Liver (tissue), 9 donors: ENCODE data around the gene MMD. TPM values are rescaled to one million over a fixed set of nuclear protein-coding genes. Genes with fewer than 3 reads are reported as not detected.

Source experiments
- DNase-seq: peaks from one replicate; pipeline ENCODE4 v3.0.0-alpha.2; 2017; ENCODE audit warnings: low spot score
- H3K27ac ChIP-seq, 2 donors: one replicate each; pipeline ENCODE4 v1.7.0; 2013; ENCODE audit warnings: inconsistent platforms in 2 of 2, low read length in 2 of 2, control low read depth in 1 of 2, low read depth in 1 of 2, mild to moderate bottlenecking in 1 of 2
- H3K27me3 ChIP-seq, 4 donors: one replicate each; pipeline versions ENCODE4 v1.6.1 to v1.7.0; 2013; ENCODE audit warnings: low read length in 3 of 4, inconsistent platforms in 1 of 4, mild to moderate bottlenecking in 1 of 4, moderate library complexity in 1 of 4; ENCODE audit not compliant: control insufficient read depth in 4 of 4, insufficient read depth in 4 of 4
- H3K36me3 ChIP-seq, 4 donors: one replicate each; pipeline versions ENCODE4 v1.6.1 to v1.7.0; 2013; ENCODE audit warnings: low read length in 3 of 4, mild to moderate bottlenecking in 3 of 4, low read depth in 1 of 4, moderate library complexity in 1 of 4; ENCODE audit not compliant: control insufficient read depth in 4 of 4, insufficient read depth in 3 of 4
- H3K4me1 ChIP-seq, 4 donors: one replicate each; pipeline versions ENCODE4 v1.6.1 to v1.7.0; 2013; ENCODE audit warnings: low read length in 3 of 4, mild to moderate bottlenecking in 3 of 4, moderate library complexity in 1 of 4; ENCODE audit not compliant: control insufficient read depth in 4 of 4, insufficient read depth in 4 of 4
- H3K4me3 ChIP-seq, 3 donors: one replicate each; pipeline versions ENCODE4 v1.6.1 to v1.7.0; 2013; ENCODE audit warnings: low read length in 3 of 3, control low read depth in 1 of 3, low read depth in 1 of 3, mild to moderate bottlenecking in 1 of 3
- H3K9ac ChIP-seq, 2 donors: one replicate each; pipeline ENCODE4 v1.7.0; 2013; ENCODE audit warnings: low read length in 2 of 2, mild to moderate bottlenecking in 2 of 2, moderate library complexity in 2 of 2, control low read depth in 1 of 2, low read depth in 1 of 2
- H3K9me3 ChIP-seq, 4 donors: one replicate each; pipeline versions ENCODE4 v1.6.1 to v1.7.0; 2013; ENCODE audit warnings: low read length in 3 of 4; ENCODE audit not compliant: control insufficient read depth in 4 of 4
- ATF3 ChIP-seq: IDR thresholded peaks from 2 replicates; pipeline ENCODE4 v1.6.1; 2016; ENCODE audit warnings: antibody characterized with exemption
- CTCF ChIP-seq: fragments of 150-350 bp; IDR thresholded peaks from 2 replicates; pipeline ENCODE4 v1.5.1; 2017; ENCODE audit warnings: improper control_type of control experiment, low read depth, low read length; ENCODE audit not compliant: missing input control
- EGR1 ChIP-seq, 2 donors: IDR thresholded peaks; 2 replicates each; pipeline ENCODE4 v1.6.1; 2016 to 2018; ENCODE audit warnings: antibody characterized with exemption in 2 of 2, low read depth in 2 of 2
- FOXA1 ChIP-seq: IDR thresholded peaks from 2 replicates; pipeline ENCODE4 v1.6.1; 2016; ENCODE audit warnings: antibody characterized with exemption
- GABPA ChIP-seq, 2 donors: IDR thresholded peaks in 1 of 2; conservative IDR thresholded peaks in 1 of 2; 2 replicates each; pipeline ENCODE4 v1.6.1; 2016; ENCODE audit warnings: antibody characterized with exemption in 2 of 2, mild to moderate bottlenecking in 1 of 2, moderate library complexity in 1 of 2
- HNF4A ChIP-seq, 2 donors: conservative IDR thresholded peaks; 2 replicates each; pipeline ENCODE4 v1.6.1; 2016; ENCODE audit warnings: antibody characterized with exemption in 2 of 2, mild to moderate bottlenecking in 2 of 2
- HNF4G ChIP-seq: IDR thresholded peaks from 2 replicates; pipeline ENCODE4 v1.6.1; 2016; ENCODE audit warnings: antibody characterized with exemption
- JUND ChIP-seq, 2 donors: IDR thresholded peaks; 2 replicates each; pipeline ENCODE4 v1.6.1; 2016; ENCODE audit warnings: antibody characterized with exemption in 2 of 2
- MAX ChIP-seq: IDR thresholded peaks from 2 replicates; pipeline ENCODE4 v1.6.1; 2016; ENCODE audit warnings: antibody characterized with exemption
- NR2F2 ChIP-seq: IDR thresholded peaks from 2 replicates; pipeline ENCODE4 v1.6.1; 2016; ENCODE audit warnings: antibody characterized with exemption
- RAD21 ChIP-seq, 2 donors: IDR thresholded peaks; 2 replicates each; pipeline ENCODE4 v1.6.1; 2016; ENCODE audit warnings: antibody characterized with exemption in 2 of 2, mild to moderate bottlenecking in 2 of 2
- REST ChIP-seq: IDR thresholded peaks from 2 replicates; pipeline ENCODE4 v1.6.1; 2016; ENCODE audit warnings: antibody characterized with exemption, mild to moderate bottlenecking
- RXRA ChIP-seq, 2 donors: IDR thresholded peaks; 2 replicates each; pipeline ENCODE4 v1.6.1; 2017 to 2018; ENCODE audit warnings: antibody characterized with exemption in 2 of 2, mild to moderate bottlenecking in 1 of 2
- SP1 ChIP-seq: IDR thresholded peaks from 2 replicates; pipeline ENCODE4 v1.6.1; 2018; ENCODE audit warnings: antibody characterized with exemption, mild to moderate bottlenecking
- TAF1 ChIP-seq: conservative IDR thresholded peaks from 2 replicates; pipeline ENCODE4 v1.6.1; 2016; ENCODE audit warnings: antibody characterized with exemption, mild to moderate bottlenecking
- YY1 ChIP-seq: IDR thresholded peaks from 2 replicates; pipeline ENCODE4 v1.6.1; 2016; ENCODE audit warnings: antibody characterized with exemption, mild to moderate bottlenecking
- ZBTB33 ChIP-seq: IDR thresholded peaks from 2 replicates; pipeline ENCODE4 v1.6.1; 2016; ENCODE audit warnings: antibody characterized with exemption
- WGBS: extraction: QIAGEN DNeasy Blood & Tissue Kit; methylation state at CpG from one replicate; pipeline ENCODE4 v1.1.7; 2013; 5-methylcytosine and 5-hydroxymethylcytosine counted together
- polyA plus RNA-seq, 2 donors: library from polyadenylated mRNA; stranded (reverse) in 1 of 2; unstranded in 1 of 2; fragments of 200-250 nt in 1 of 2; fragments of >200 nt in 1 of 2; fragmentation: Nextera tagmentation in 1 of 2; extraction: Ambion mirVana in 1 of 2; gene quantifications; one replicate each; pipeline versions ENCODE4 v1.2.1 to v1.2.3, GENCODE V29; 2013 to 2015
- total RNA-seq, 2 donors: library from RNA; depleted of rRNA; stranded (reverse); fragments of >200 nt; gene quantifications; one replicate each; pipeline ENCODE4 v1.2.3, GENCODE V29; 2014
- donor health status: healthy.
- donor health status: healthy.
- donor health status: healthy.
- donor health status: healthy.
- donor health status: healthy.

MMD gene
- total and polyA plus RNA-seq, 4 donors: 4.9 to 18.7 (median 11.4) TPM

GRCh38 chr17:55354010-55354409 is 67.6 kb downstream of the MMD start:
- Histone ChIP-seq H3K9me3 (no peaks in the 10 kb centered on the region), H3K4me3 (no peak overlapping the region), H3K27ac (no peak overlapping the region), H3K9ac (no peak overlapping the region), H3K36me3 (no peaks in the 10 kb centered on the region), H3K27me3 (no peaks in the 10 kb centered on the region), H3K4me1 (no peaks in the 10 kb centered on the region)
- no peak for DNase-seq
- TF ChIP-seq HNF4A (conservative IDR thresholded peaks at IDR 0.05) (no peak), RAD21 (IDR thresholded peaks at IDR 0.05) (no peak), NR2F2 (no peak), SP1 (no peak)
- 87% methylated on average over 1 of the region's 1 CpG for WGBS

- Histone ChIP-seq H3K4me3 (no peak overlapping the region), H3K9me3 (no peaks in the 10 kb centered on the region), H3K27me3 (no peaks in the 10 kb centered on the region), H3K4me1 (peaks cover 0 to 7% (median 2%) of the 10 kb centered on the region in 4 donors), H3K9ac (no peak overlapping the region), H3K36me3 (no peaks in the 10 kb centered on the region), H3K27ac (no peak overlapping the region)
- no peak for TF ChIP-seq GABPA (IDR thresholded peaks at IDR 0.05 in 1 of 2, conservative IDR thresholded peaks at IDR 0.05 in 1 of 2)
- TF ChIP-seq CTCF: no peak
- no peak for TF ChIP-seq MAX
- no peak for TF ChIP-seq ATF3
- TF ChIP-seq YY1: no peak
- DNase-seq: no peak
- WGBS: 87% methylated on average over 1 of the region's 1 CpG
Observed at GRCh38 chr17:55351226-55351625, 70.4 kb downstream of the MMD start.

- WGBS: 28% methylated on average over 2 of the region's 2 CpGs
- TF ChIP-seq GABPA (IDR thresholded peaks at IDR 0.05 in 1 of 2, conservative IDR thresholded peaks at IDR 0.05 in 1 of 2): no peak
- no peak for TF ChIP-seq HNF4A (conservative IDR thresholded peaks at IDR 0.05)
- TF ChIP-seq REST: no peak
- TF ChIP-seq ZBTB33: no peak
- no peak for TF ChIP-seq CTCF
- TF ChIP-seq MAX: no peak
- no peak for TF ChIP-seq ATF3
- TF ChIP-seq SP1: no peak
- TF ChIP-seq RXRA (IDR thresholded peaks at IDR 0.05): no peak
- TF ChIP-seq EGR1 (IDR thresholded peaks at IDR 0.05; ENCODE audit: low read depth in 2 of 2): no peak
- TF ChIP-seq TAF1: no peak
- TF ChIP-seq FOXA1: no peak
- no peak for TF ChIP-seq JUND (IDR thresholded peaks at IDR 0.05)
- no peak for TF ChIP-seq NR2F2
- TF ChIP-seq HNF4G: no peak
- TF ChIP-seq YY1: no peak
Observed at GRCh38 chr17:55350825-55351205, 70.8 kb downstream of the MMD start.

More at GRCh38 chr17:55350825-55351205, 70.8 kb downstream of the MMD start:
- Histone ChIP-seq H3K36me3 (no peaks in the 10 kb centered on the region), H3K27me3 (no peaks in the 10 kb centered on the region), H3K4me3 (no peak overlapping the region), H3K9ac (no peak overlapping the region), H3K9me3 (no peaks in the 10 kb centered on the region), H3K4me1 (peaks cover 0 to 7% (median 2%) of the 10 kb centered on the region in 4 donors), H3K27ac (no peak overlapping the region)
- no peak for DNase-seq
